Measurements from ENCODE around the gene TBK1. TPM values are rescaled to one million over a fixed set of nuclear protein-coding genes. Genes with fewer than 3 reads are reported as not detected.

Gene TBK1
- polyA plus RNA-seq (ENCODE audit: insufficient read length in 3 of 3) = 10 to 100 TPM; 18.2 to 26.4 (median 23.3) TPM
- long read RNA-seq, donor 1, partial matches to known transcripts = 0 of 3 reads
- long read RNA-seq, donor 1, other reads (novel, unspliced or antisense) = 0 of 3 reads
- long read RNA-seq, donor 2, transcript TBK1-201 (21 exons, 3,256 nt) = major isoform, 5 of 5 reads
- long read RNA-seq, donor 2, partial matches to known transcripts = 0 of 5 reads
- long read RNA-seq, donor 2, other reads (novel, unspliced or antisense) = 0 of 5 reads
- long read RNA-seq, donor 3, partial matches to known transcripts = 0 of 2 reads
- long read RNA-seq, donor 3, other reads (novel, unspliced or antisense) = 0 of 2 reads
- long read RNA-seq, donor 4 = 0 reads
- long read RNA-seq, donor 5, partial matches to known transcripts = 0 of 1 reads
- long read RNA-seq, donor 5, other reads (novel, unspliced or antisense) = 0 of 1 reads
- long read RNA-seq, donor 6, partial matches to known transcripts = 0 of 2 reads
- long read RNA-seq, donor 6, other reads (novel, unspliced or antisense) = 0 of 2 reads
- long read RNA-seq, donor 7, partial matches to known transcripts = 0 of 2 reads
- long read RNA-seq, donor 7, other reads (novel, unspliced or antisense) = 0 of 2 reads
- long read RNA-seq, donor 8 = 0 reads
- long read RNA-seq, donor 9, partial matches to known transcripts = 0 of 3 reads
- long read RNA-seq, donor 9, other reads (novel, unspliced or antisense) = 0 of 3 reads
- long read RNA-seq, donor 10, partial matches to known transcripts = 7 of 9 reads
- long read RNA-seq, donor 10, other reads (novel, unspliced or antisense) = 0 of 9 reads
- long read RNA-seq, donor 11 = 0 reads
- long read RNA-seq, donor 12, partial matches to known transcripts = 0 of 3 reads
- long read RNA-seq, donor 12, other reads (novel, unspliced or antisense) = 0 of 3 reads
- long read RNA-seq, donor 13, partial matches to known transcripts = 0 of 1 reads
- long read RNA-seq, donor 13, other reads (novel, unspliced or antisense) = 0 of 1 reads
- long read RNA-seq, donor 14 = 0 reads
- long read RNA-seq, donor 15, partial matches to known transcripts = 0 of 4 reads
- long read RNA-seq, donor 15, other reads (novel, unspliced or antisense) = 0 of 4 reads
- long read RNA-seq, donor 16, transcript TBK1-201 (21 exons, 3,256 nt) = major isoform, 6 of 19 reads
- long read RNA-seq, donor 16, partial matches to known transcripts = 13 of 19 reads
- long read RNA-seq, donor 16, other reads (novel, unspliced or antisense) = 0 of 19 reads

DNA sequence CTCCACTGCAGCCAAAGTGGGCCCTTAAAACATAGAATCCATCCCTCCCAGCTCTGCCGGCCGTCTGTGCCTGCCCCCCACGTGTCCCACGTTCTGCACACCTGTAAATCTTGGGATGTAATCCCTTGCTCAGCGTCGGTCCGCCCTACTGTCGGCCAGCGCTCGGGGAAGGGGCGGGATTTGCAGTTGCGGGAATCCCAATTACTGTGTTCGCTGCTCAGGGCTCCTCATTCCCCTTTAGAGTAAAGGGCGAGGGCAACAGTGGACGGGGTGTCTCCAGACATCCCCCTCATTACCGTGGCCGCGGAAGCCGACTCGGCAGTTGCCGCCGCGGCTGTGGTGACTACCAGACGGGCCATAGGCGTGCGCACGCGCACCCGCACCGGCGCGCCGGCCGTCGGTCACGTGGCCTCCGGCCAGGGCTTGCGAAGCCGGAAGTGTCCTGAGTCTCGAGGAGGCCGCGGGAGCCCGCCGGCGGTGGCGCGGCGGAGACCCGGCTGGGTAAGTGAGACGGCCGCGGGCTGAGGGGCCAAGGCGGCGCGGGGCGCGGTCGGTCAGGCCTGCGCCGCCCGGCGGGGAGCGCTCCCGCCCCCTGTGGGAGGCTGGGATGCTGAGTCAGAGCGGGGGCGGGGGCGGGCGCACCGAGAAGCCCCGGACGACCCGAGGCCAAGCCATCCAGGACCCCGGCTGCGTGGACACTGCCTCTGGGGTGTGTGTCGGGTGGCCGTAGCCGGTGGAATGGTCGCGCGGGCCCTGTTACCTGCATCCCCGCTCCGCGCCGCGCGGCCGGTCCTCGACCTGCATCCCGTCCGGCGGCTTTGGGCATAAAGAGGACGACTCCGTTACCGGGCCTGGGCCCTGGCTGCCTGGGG lies at the start of gene TBK1:
Gene TBK1, plus strand, starts transcription at position 434 of the 872 bp plus-strand sequence. CDS start 3,751 bp downstream, outside the sequence.
- DNase-seq = peak; percentile 84

DNA sequence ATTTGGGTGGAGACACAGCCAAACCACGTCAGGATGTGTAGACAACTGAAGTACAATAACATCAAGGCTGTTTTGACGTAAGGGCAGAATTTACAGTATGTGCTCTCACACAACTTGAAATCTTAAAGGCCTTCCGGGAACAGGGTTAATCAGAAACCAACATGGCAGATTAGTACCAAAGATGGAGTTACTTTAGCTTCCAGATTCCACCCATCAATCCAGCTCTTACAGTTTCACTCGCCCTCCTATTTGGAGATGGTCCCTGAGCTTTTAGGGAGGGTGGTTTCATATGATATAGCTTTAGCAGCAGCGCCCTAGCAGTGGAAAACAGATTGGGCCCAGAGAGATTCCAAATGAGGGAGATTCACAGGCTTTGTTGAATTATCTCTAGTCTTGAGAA lies 49.7 kb upstream of the TBK1 start:
- DNase-seq = no peak

DNA sequence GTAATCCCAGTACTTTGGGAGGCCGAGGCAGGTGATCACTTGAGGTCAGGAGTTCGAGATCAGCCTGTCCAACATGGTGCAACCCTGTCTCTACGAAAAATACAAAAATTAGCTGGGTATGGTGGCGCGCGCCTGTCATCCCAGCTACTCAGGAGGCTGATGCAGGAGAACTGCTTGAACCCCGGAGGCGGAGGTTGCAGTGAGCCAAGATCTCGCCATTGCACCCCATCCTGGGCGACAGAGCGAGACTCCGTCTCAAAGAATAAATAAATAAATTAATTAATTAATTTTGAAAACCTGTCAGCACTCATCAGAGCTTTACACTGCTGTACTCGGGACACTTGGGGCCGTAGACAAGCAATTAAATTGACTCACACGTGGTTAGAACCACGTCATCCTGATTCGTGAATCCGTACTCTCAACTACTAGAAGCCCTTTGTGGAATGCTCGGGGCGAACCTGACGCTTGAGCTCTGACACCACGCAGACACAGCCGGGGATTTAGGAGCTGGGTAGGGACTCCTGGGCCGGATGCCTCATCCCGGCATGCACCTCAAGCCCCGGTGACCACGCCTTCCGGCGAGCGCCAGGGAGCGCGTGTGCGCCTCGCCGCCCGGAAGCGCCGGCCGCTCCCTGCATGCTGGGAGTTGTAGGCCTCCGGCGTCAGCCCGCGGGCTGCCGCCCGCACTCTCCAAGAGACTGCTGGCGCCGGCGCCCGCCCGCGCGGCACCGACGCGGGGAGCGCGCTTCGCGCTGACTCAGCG lies 48.0 kb upstream of the TBK1 start, which contains the start of gene XPOT:
Gene XPOT, plus strand, starts transcription at position 686 of the 763 bp plus-strand sequence. CDS start 5,644 bp downstream, outside the sequence.
- DNase-seq = peak; percentile 96

DNA sequence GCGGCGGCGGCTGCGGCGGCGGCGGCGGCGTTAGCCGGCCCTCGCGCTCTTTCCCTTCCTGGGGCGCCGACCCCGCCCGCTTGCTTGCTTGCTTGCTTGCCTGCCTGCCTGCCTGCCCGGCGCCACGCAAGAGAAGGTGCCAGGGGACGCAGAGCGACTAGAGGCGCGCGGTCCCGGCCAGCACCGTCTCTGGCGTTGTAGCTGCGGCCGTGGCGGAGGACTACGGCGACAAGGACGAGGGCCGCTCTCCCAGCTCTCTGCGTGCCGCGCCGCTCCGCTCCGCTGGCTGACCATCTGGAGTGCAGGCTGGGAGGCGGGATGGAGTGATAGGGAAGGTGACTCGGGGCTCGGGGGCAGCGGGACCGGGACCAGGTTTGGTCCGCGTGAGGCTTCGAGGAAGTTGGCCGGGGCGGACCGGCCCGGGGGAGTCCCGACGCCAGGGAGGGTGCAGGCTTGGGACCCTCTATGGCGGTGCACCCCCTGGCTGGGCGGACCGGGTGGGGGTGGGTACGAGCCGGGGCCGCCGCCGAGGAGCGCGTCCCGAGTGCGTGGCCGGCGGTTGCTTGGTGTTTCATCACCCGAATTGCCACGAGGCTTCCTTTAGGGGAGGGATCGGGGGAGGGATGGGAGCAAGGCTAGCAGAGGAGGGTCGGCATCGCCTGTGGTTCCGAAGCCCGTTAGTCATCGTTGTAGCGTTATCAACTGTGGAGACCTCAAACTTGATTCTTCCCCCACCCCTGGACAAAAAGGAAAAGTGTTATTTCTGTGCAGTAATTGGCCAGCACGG lies 47.3 kb upstream of the TBK1 start:
- DNase-seq = no peak

DNA sequence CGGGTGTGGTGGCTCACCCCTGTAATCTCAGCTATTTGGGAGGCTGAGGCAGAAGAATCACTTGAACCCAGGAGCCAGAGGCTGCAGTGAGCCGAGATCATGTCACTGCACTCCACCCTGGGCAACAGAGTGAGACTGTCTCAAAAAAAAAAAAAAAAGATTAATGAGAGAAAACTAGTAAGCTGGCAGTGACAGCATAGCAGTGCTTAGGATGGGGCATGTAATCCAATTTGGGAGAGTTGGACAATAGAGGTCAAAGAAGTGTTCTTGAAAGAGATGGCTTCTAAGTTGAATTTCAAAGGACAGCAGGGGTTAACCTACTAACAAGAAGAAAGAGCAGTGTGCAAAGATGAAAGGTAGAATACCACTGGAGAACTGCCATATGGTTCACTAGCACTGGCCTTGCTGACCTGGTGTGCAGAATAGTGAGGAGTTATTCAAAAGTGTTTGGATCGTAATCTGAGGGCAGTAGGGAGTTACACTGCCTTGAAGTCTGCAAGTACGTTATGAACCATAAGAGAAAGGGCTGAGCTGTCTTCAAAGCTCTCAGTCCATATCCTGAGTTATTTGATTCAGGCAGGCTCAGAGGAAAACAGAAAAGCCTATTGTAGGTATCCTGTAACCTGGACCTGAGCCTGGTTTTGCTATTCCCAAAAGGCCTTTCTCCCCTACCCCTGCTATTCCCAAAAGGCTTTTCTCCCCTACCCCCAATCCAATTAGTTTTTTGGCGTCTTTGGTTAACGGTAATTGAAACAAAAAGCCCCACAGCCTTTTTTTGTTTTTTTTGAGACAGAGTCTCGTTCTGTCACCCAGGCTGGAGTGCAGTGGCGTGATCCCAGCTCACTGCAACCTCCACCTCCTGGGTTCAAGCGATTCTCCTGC lies 44.3 kb upstream of the TBK1 start:
- DNase-seq = no peak

DNA sequence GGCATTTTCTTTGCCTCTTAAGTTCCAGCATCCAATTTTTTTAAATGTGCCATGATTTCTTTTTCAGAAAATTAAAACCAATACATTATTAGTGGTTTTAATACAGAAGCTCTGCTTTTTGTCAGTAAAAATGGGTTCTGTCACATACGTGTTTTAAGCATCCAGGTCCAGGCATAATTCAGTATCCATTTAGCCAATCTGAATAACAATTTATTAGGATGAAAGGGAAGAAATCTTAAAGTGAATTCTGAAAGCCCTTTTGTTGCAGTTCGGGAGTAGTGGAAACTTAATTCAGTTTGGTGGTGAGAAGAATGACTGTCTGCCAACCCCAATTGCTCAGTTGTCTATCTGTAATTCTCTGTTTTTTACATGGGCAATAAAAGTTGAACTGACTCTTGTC lies 40.5 kb upstream of the TBK1 start:
- DNase-seq = no peak

DNA sequence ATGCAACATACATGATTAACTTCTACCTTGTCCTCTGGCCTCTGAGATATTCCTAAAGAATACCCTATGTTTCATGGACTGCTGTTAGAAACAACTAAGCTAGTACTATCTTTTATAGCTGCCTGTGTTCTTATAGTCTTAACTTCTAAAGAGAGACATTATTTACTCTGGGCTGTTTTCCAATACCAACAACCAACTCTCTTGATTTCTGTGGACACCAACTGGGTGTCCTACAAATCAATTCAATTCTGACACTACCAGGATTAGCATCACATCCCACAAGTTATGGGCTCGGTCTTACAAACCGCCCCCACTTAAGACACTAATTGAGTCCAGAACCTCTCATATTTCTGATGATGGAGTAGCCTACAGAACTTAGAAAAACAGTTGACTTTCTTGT lies 39.5 kb upstream of the TBK1 start:
- DNase-seq = no peak

DNA sequence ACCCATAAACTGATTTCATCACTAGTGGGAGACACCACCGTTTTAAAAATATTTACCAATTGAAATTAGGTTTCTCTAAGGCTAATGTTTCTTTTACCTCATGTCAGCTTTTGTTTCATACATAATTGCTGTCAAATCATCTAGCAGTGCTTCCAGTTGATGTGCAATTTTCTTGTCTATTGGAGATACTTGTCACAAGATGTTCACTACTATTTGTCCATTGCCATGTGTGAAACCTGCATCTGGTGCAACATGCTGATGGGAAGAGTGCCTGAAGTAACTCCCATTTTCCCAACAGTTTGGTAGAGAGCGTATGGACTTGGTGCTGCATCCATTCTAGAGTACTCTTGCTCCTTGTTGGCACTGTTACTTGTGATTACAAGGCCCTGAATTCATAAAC lies 38.0 kb upstream of the TBK1 start:
- no peak for DNase-seq

DNA sequence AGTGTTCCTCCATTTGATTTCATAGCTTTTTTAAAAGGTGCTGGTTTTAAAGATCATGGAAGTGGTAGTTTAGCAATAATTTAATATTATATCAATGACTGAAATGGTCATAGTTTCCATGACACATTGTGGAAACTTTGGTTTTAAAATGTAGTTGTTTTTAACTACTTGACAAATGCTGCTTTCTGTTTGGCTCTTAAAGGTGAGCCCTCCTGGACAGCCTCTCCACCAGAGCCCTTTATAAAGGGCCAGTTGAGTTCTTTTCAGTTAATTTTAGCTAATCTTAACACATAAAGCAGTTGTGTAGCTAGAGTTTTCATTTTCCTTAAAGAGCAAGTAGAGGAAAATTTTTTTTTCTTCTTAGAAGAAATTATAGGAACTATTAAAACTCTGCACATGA lies 33.7 kb upstream of the TBK1 start:
- DNase-seq = no peak

DNA sequence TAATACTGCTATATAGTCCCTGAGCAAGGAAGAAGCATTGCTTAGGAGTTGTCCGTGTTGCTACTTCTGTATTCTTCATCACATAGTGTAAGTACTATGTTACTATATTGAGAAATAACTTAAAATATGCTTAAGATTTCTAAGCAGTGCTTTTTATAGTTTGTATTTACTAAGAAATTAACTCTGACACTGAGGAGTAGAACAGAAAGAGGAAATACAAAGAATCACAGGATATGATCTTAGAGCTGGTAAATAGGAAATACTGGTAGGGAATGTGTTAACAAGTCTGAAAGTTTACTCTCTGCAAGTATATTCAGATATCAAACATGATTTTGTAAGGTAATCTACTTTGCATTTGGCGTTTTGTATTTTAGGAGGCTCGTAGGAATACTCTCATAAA lies 32.2 kb upstream of the TBK1 start:
- DNase-seq = no peak

DNA sequence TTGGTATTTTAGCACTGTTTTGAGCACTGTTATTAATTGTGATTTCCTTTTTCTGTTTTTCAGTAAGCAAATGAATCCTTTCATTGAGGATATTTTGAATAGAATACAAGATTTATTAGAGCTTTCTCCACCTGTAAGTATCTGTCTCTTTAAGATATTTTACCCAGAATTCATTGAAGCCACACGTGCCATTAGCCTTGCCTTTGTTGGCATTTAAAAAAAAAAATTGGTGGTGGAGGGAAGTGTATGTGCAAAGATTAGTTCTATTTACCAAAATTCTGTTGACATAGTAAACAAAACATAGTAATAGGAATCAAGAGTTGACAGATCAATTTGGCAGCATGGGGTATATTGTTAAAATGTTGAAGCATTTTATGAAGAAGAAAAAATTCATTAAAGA lies 23.9 kb upstream of the TBK1 start:
- DNase-seq = no peak

DNA sequence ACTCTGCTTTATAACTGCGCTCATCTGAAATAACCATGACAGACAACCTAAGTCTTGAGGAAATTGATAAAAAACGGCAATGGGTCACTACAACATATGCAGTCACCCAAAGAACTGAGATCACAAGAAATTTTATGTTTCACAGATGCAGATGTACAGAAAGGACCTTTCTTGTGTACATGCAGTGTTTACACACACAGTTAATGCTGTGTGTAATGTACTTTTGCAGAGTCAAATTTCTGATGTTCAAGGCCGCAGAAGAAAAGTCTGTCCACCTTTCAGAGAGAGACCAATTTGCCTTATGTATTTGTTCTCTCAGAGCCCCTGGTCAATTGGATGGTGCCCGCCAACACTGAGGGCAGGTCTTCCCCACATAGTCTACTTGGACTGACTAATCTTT lies 23.0 kb upstream of the TBK1 start:
- no peak for DNase-seq

DNA sequence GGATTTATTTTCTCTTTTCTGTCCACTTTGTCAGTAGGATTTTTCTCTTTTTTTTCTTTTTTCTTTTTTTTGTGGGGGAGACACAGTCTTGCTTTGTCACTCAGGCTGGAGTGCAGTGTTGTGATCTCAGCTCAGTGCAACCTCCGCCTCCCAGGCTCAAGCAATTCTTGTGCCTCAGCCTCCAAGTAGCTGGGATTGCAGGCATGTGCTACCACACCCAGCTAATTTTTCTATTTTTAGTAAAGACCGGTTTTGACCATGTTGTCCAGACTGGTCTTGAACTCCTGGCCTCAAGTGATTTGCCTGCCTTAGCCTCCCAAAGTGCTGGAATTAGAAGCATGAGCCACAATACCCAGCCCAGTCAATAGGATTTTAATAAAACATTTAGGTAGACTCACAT lies 21.0 kb upstream of the TBK1 start:
- DNase-seq = no peak

DNA sequence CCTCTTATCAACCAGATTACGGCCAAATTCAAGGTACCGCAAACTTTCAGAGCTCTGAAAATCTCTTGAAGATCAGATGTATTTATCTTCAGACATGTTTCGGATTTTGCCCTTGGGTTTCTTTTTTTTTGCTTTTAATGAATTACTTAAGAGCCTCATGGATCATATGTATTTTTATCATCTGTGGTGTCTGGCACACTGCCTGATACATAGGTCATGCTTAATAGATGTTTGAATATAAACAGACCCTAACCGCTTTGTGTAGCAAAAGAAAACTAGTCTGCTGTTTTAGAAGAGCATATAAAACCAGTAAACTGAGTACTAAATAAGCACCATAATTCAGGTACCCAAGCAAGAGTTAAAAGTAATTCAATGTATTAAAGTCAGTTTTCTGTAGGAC lies 20.1 kb upstream of the TBK1 start:
- DNase-seq = no peak

DNA sequence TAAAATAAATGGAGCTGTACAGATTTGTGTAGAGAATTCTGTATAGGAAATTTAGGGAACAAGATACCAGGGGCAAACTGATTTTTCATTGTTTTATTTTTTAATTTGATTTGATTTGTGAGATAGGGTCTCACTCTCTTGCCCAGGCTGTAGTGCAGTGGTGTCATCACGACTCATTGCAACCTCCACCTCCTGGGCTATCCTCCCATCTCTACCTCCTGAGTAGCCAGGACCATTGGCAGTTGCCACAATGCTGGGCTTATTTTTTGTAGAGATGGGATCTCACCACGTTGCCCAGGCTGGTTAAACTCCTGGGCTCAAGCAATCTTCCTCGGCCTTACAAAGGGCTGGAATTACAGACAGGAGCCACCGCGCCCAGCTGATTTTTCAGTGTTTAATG lies 18.0 kb upstream of the TBK1 start:
- DNase-seq = no peak

DNA sequence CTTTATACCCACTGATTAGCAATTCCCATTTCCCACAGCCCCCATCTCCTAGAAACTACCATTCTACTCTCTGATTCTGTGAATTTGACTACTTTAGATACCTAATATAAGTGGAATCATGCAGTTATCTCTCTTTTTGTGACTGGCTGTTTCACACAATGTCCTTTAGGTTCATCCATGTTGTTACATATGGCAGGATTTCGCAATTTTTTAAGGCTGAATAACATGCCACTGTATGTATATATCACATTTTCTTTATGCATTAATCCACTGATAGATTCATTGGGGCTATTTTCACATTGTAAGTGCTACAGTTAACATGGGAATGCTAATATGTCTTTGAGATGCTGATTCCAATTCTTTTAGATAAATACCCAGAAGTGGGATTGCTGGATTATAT lies 11.8 kb upstream of the TBK1 start:
- no peak for DNase-seq

DNA sequence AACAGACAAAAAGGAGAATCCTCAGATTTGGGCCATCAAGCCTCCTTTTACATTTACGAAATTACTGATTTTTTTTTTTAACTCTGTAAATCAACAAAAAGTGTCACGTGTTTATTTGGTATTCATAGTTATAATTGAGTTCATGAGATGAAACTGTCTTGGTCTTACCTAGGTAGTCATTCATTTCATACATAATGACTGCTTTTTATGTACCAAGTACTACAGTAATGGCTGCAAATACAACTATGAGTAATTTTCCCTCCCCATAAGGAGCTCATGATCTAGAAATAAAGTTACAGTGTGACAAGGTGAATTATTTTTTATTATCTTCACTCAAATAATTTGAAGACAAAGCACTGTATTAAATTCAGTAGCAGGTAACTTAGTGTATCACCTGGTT lies 6.4 kb upstream of the TBK1 start:
- DNase-seq = no peak

DNA sequence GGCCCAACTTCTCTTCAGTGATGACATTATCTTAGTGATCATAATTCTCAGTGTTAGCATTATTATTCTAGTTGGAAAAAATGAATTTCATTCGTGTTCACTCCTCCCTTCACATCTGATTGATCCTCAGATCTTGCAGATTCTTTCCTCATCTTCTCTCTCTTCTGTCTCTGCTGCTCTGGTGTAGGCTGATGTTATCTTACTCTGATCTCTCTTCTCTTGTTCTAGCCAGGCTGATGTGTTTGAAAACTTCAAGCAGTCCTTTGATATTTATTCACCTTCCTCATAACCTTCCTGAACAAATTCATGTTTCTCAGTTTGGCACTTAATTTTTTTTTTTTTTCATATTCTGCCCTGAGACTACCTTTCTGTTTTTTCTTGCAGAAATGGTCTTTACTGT lies 5.6 kb upstream of the TBK1 start:
- no peak for DNase-seq
